Measurements from ENCODE around the gene INO80E.

INO80E gene

GRCh38 chr16:29975134-29975538, 20.9 kb upstream of the INO80E start:
- DNase-seq (ENCODE audit: extremely low read depth in 1 of 2, low read depth in 1 of 2): no peak

- no peak for DNase-seq (ENCODE audit: extremely low read depth in 1 of 2, low read depth in 1 of 2)
These were observed 20.1 kb upstream of the INO80E start for GRCh38 chr16:29975811-29976511.

- DNase-seq (ENCODE audit: extremely low read depth in 1 of 2, low read depth in 1 of 2): no peak
These were observed 18.8 kb upstream of the INO80E start for GRCh38 chr16:29977063-29977825.

- DNase-seq (ENCODE audit: extremely low read depth in 1 of 2, low read depth in 1 of 2): no peak
These were observed 18.0 kb upstream of the INO80E start for GRCh38 chr16:29978081-29978480.

GRCh38 chr16:29978564-29979270, 17.3 kb upstream of the INO80E start:
- no peak for DNase-seq (ENCODE audit: extremely low read depth in 1 of 2, low read depth in 1 of 2)

- DNase-seq (ENCODE audit: extremely low read depth in 1 of 2, low read depth in 1 of 2): no peak
These were observed 13.3 kb upstream of the INO80E start for GRCh38 chr16:29982560-29983419.

- DNase-seq (ENCODE audit: extremely low read depth in 1 of 2, low read depth in 1 of 2): no peak
These were observed 12.5 kb upstream of the INO80E start for GRCh38 chr16:29983420-29984136.

- no peak for DNase-seq (ENCODE audit: extremely low read depth in 1 of 2, low read depth in 1 of 2)
These were observed 11.8 kb upstream of the INO80E start for GRCh38 chr16:29984137-29984763.

GRCh38 chr16:29984764-29985147, 11.3 kb upstream of the INO80E start:
- no peak for DNase-seq (ENCODE audit: extremely low read depth in 1 of 2, low read depth in 1 of 2)

GRCh38 chr16:29985271-29985811, 10.7 kb upstream of the INO80E start:
- DNase-seq (ENCODE audit: extremely low read depth in 1 of 2, low read depth in 1 of 2): no peak

- no peak for DNase-seq (ENCODE audit: extremely low read depth in 1 of 2, low read depth in 1 of 2)
These were observed 9.8 kb upstream of the INO80E start for GRCh38 chr16:29986231-29986630.

- no peak for DNase-seq (ENCODE audit: extremely low read depth in 1 of 2, low read depth in 1 of 2)
These were observed 9.1 kb upstream of the INO80E start for GRCh38 chr16:29986931-29987330.

- DNase-seq (ENCODE audit: extremely low read depth in 1 of 2, low read depth in 1 of 2): no peak
These were observed 8.5 kb upstream of the INO80E start for GRCh38 chr16:29987371-29988085.

GRCh38 chr16:29988346-29989075, 7.5 kb upstream of the INO80E start:
- no peak for DNase-seq (ENCODE audit: extremely low read depth in 1 of 2, low read depth in 1 of 2)

- no peak for DNase-seq (ENCODE audit: extremely low read depth in 1 of 2, low read depth in 1 of 2)
These were observed 6.8 kb upstream of the INO80E start for GRCh38 chr16:29989111-29989858.

GRCh38 chr16:29990034-29990433, 6.0 kb upstream of the INO80E start:
- DNase-seq (ENCODE audit: extremely low read depth in 1 of 2, low read depth in 1 of 2): no peak

GRCh38 chr16:29990883-29991570, 5.0 kb upstream of the INO80E start:
- DNase-seq (ENCODE audit: extremely low read depth in 1 of 2, low read depth in 1 of 2): no peak

Data from activated CD8-positive, alpha-beta memory T cell treated with anti-CD3 and anti-CD28 coated beads for 1 hour (primary cell).